H9 (cell line): ENCODE data around the gene EVL. TPM values are rescaled to one million over a fixed set of nuclear protein-coding genes. Genes with fewer than 3 reads are reported as not detected.

Source experiments
- DNase-seq: peaks from one replicate; pipeline ENCODE4 v3.0.0-alpha.2; 2017
- H2AFZ ChIP-seq: one replicate; pipeline ENCODE4 v1.6.1; 2013; ENCODE audit warnings: mild to moderate bottlenecking, low read length, control low read depth, moderate library complexity
- H2AK5ac ChIP-seq: 2 replicates; pipeline ENCODE4 v1.6.1; 2013; ENCODE audit warnings: low read length, control low read depth, mixed read lengths; ENCODE audit not compliant: insufficient read length
- H2BK120ac ChIP-seq: one replicate; pipeline ENCODE4 v1.6.1; 2013; ENCODE audit warnings: low read depth, mild to moderate bottlenecking, low read length, control low read depth, inconsistent platforms; ENCODE audit not compliant: poor library complexity, severe bottlenecking
- H2BK12ac ChIP-seq: 2 replicates; pipeline ENCODE4 v1.6.1; 2013; ENCODE audit warnings: low read length, control low read depth, mixed read lengths, low read depth; ENCODE audit not compliant: insufficient read length
- H2BK15ac ChIP-seq: 2 replicates; pipeline ENCODE4 v1.6.1; 2013; ENCODE audit warnings: low read depth, low read length, control low read depth
- H2BK20ac ChIP-seq: one replicate; pipeline ENCODE4 v1.6.1; 2013; ENCODE audit warnings: low read depth, mild to moderate bottlenecking, low read length, control low read depth, inconsistent platforms; ENCODE audit not compliant: poor library complexity, severe bottlenecking
- H2BK5ac ChIP-seq: 2 replicates; pipeline ENCODE4 v1.6.1; 2013; ENCODE audit warnings: low read length, control low read depth, mixed read lengths; ENCODE audit not compliant: insufficient read length
- H3K14ac ChIP-seq: 2 replicates; pipeline ENCODE4 v1.6.1; 2013; ENCODE audit warnings: low read length, control low read depth; ENCODE audit not compliant: insufficient read depth
- H3K18ac ChIP-seq: 2 replicates; pipeline ENCODE4 v1.6.1; 2013; ENCODE audit warnings: low read depth, mild to moderate bottlenecking, mixed read lengths, low read length, control low read depth; ENCODE audit not compliant: insufficient read length
- H3K23ac ChIP-seq: 2 replicates; pipeline ENCODE4 v1.6.1; 2013; ENCODE audit warnings: low read length, control low read depth, mixed read lengths, low read depth; ENCODE audit not compliant: insufficient read length
- H3K23me2 ChIP-seq: 2 replicates; pipeline ENCODE4 v1.6.1; 2013; ENCODE audit warnings: low read depth, mild to moderate bottlenecking, mixed read lengths, low read length, control low read depth; ENCODE audit not compliant: insufficient read length, poor library complexity, severe bottlenecking
- H3K27ac ChIP-seq: 2 replicates; pipeline ENCODE4 v1.5.1; 2013; ENCODE audit warnings: low read length, control low read depth, mixed read lengths, low read depth; ENCODE audit not compliant: insufficient read length
- H3K27me3 ChIP-seq: 2 replicates; pipeline ENCODE4 v1.6.1; 2013; ENCODE audit warnings: low read length, control low read depth, inconsistent platforms; ENCODE audit not compliant: insufficient read depth
- H3K4ac ChIP-seq: 2 replicates; pipeline ENCODE4 v1.6.1; 2013; ENCODE audit warnings: low read depth, mild to moderate bottlenecking, control low read depth, inconsistent platforms, low read length, moderate library complexity
- H3K4me1 ChIP-seq: 2 replicates; pipeline ENCODE4 v1.6.1; 2013; ENCODE audit warnings: low read length, control low read depth, inconsistent platforms; ENCODE audit not compliant: insufficient read depth
- H3K4me2 ChIP-seq: 2 replicates; pipeline ENCODE4 v1.6.1; 2013; ENCODE audit warnings: low read length, control low read depth, mixed read lengths; ENCODE audit not compliant: insufficient read length, insufficient read depth
- H3K56ac ChIP-seq: 2 replicates; pipeline ENCODE4 v1.6.1; 2013; ENCODE audit warnings: low read depth, mild to moderate bottlenecking, mixed read lengths, low read length, control low read depth; ENCODE audit not compliant: insufficient read length
- H3K79me1 ChIP-seq: 2 replicates; pipeline ENCODE4 v1.6.1; 2013; ENCODE audit warnings: low read depth, mild to moderate bottlenecking, moderate library complexity, low read length, control low read depth, inconsistent platforms; ENCODE audit not compliant: insufficient read depth, poor library complexity, severe bottlenecking
- H3K79me2 ChIP-seq: 2 replicates; pipeline ENCODE4 v1.6.1; 2013; ENCODE audit warnings: low read length, control low read depth, inconsistent platforms; ENCODE audit not compliant: insufficient read depth
- H3K9ac ChIP-seq: 2 replicates; pipeline ENCODE4 v1.6.1; 2013; ENCODE audit warnings: low read length, control low read depth, mixed read lengths; ENCODE audit not compliant: insufficient read length; ENCODE audit errors: extremely low read depth
- H3K9me3 ChIP-seq: one replicate; pipeline ENCODE4 v1.6.1; 2013; ENCODE audit warnings: low read depth, low read length, inconsistent platforms; ENCODE audit not compliant: control insufficient read depth
- H3T11ph ChIP-seq: one replicate; pipeline ENCODE4 v1.6.1; 2013; ENCODE audit warnings: mild to moderate bottlenecking, low read length, control low read depth, inconsistent platforms
- H4K20me1 ChIP-seq: one replicate; pipeline ENCODE4 v1.6.1; 2013; ENCODE audit not compliant: control insufficient read depth, insufficient read length, insufficient read depth
- H4K5ac ChIP-seq: 2 replicates; pipeline ENCODE4 v1.6.1; 2013; ENCODE audit warnings: low read depth, mild to moderate bottlenecking, mixed read lengths, low read length, control low read depth; ENCODE audit not compliant: insufficient read length
- H4K8ac ChIP-seq: replicated peaks from 2 replicates; pipeline ENCODE4 v1.6.1; 2013; ENCODE audit warnings: low read length, control low read depth, mixed read lengths, low read depth; ENCODE audit not compliant: insufficient read length
- H4K91ac ChIP-seq: 2 replicates; pipeline ENCODE4 v1.6.1; 2013; ENCODE audit warnings: low read depth, mild to moderate bottlenecking, moderate library complexity, mixed read lengths, low read length, control low read depth; ENCODE audit not compliant: insufficient read length
- H3K27ac Mint-ChIP-seq, 3 experiments: 2 replicates in 2 of 3; 3 replicates in 1 of 3; pipeline ENCODE4 v1.8.0; 2020 to 2021; ENCODE audit warnings: mixed read lengths in 3 of 3, mild to moderate bottlenecking in 1 of 3, moderate library complexity in 1 of 3
- H3K27me3 Mint-ChIP-seq: 2 replicates; pipeline ENCODE4 v1.8.0; 2021; ENCODE audit warnings: low read depth, mild to moderate bottlenecking, moderate library complexity, mixed read lengths
- H3K36me3 Mint-ChIP-seq, 3 experiments: 2 replicates in 2 of 3; 3 replicates in 1 of 3; pipeline ENCODE4 v1.8.0; 2020 to 2021; ENCODE audit warnings: low read depth in 3 of 3, mixed read lengths in 3 of 3; ENCODE audit not compliant: insufficient read depth in 1 of 3
- H3K4me1 Mint-ChIP-seq, 2 experiments: 2 replicates each; pipeline ENCODE4 v1.8.0; 2020; ENCODE audit warnings: mixed read lengths in 2 of 2
- H3K4me3 Mint-ChIP-seq, 2 experiments: 2 replicates in 1 of 2; 3 replicates in 1 of 2; pipeline ENCODE4 v1.8.0; 2020 to 2021; ENCODE audit warnings: mild to moderate bottlenecking in 2 of 2, mixed read lengths in 2 of 2, moderate library complexity in 1 of 2
- H3K9me3 Mint-ChIP-seq, 2 experiments: 2 replicates in 1 of 2; 3 replicates in 1 of 2; pipeline ENCODE4 v1.8.0; 2020; ENCODE audit warnings: mild to moderate bottlenecking in 2 of 2, mixed read lengths in 2 of 2, moderate library complexity in 1 of 2
- WGBS: extraction: QIAGEN DNeasy Blood & Tissue Kit; methylation state at CpG from one replicate; pipeline ENCODE4 v1.1.7; 2013; ENCODE audit warnings: missing lambda C conversion rate, low lambda C conversion rate, mixed read lengths; ENCODE audit not compliant: insufficient read length; ENCODE audit errors: extremely low coverage; 5-methylcytosine and 5-hydroxymethylcytosine counted together
- total RNA-seq: library from RNA; stranded (reverse); gene quantifications from 2 replicates; pipeline ENCODE4 v1.2.1, GENCODE V29; 2021
- TF ChIP-seq, protein P1 (sequence below): fragments of 200-600 bp; sonication (generic); conservative IDR thresholded peaks from 3 replicates; pipeline ENCODE4 v1.8.0; 2021; ENCODE audit warnings: antibody characterized with exemption, mild to moderate bottlenecking

EVL gene
- total RNA-seq, 1 experiment from 2014 or later, result 53.2 TPM

DNA sequence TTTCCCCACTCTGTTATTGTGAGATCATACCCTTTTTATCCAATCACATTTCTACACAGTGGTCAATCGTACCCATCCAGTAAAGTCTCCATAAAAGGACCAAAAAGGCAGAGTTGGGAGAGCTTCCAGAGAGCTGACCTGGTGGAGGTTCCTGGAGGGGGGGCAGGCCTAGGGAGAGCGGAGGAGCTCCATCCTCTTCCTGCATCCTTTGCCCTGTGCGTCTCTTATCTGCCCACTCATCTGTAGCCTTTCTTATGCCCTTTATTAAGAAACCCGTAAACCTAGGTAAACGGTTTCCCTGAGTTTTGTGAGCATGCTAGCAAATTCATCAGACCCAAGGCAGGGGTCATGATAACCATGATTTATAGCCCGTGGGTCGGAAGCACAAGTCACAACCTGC lies 26.2 kb downstream of the EVL start:
- Histone ChIP-seq H4K91ac (no peak overlapping the region), H4K5ac (no peak overlapping the region), H3K23ac (no peak overlapping the region), H2AFZ (no peak overlapping the region), H2BK12ac (no peak overlapping the region), H4K20me1 (no peaks in the 10 kb centered on the region), H3T11ph (no peak overlapping the region), H2BK20ac (no peak overlapping the region), H2BK5ac (no peak overlapping the region), H2BK15ac (no peak overlapping the region), H3K4me2 (no peak overlapping the region), H3K79me2 (no peaks in the 10 kb centered on the region), H3K18ac (no peak overlapping the region), H3K9ac (no peak overlapping the region), H3K79me1 (no peaks in the 10 kb centered on the region), H3K4ac (no peak overlapping the region), H3K9me3 (no peaks in the 10 kb centered on the region), H3K27me3 (no peaks in the 10 kb centered on the region), H2BK120ac (no peak overlapping the region), H3K23me2 (no peaks in the 10 kb centered on the region), H4K8ac (no peak overlapping the region), H3K14ac (no peak overlapping the region), H3K4me1 (no peaks in the 10 kb centered on the region), H2AK5ac (no peak overlapping the region), H3K27ac (no peak overlapping the region), H3K56ac (no peak overlapping the region)
- no peak for DNase-seq
- no peaks in the 10 kb centered on the region for H3K27me3 Mint-ChIP-seq
- peaks cover 2 to 3% (median 3%) of the 10 kb centered on the region in 3 experiments; a peak in 3 of 7 replicates for H3K36me3 Mint-ChIP-seq
- no peak overlapping the region for H3K4me3 Mint-ChIP-seq
- H3K9me3 Mint-ChIP-seq, result no peaks in the 10 kb centered on the region
- TF ChIP-seq, protein P1, sequence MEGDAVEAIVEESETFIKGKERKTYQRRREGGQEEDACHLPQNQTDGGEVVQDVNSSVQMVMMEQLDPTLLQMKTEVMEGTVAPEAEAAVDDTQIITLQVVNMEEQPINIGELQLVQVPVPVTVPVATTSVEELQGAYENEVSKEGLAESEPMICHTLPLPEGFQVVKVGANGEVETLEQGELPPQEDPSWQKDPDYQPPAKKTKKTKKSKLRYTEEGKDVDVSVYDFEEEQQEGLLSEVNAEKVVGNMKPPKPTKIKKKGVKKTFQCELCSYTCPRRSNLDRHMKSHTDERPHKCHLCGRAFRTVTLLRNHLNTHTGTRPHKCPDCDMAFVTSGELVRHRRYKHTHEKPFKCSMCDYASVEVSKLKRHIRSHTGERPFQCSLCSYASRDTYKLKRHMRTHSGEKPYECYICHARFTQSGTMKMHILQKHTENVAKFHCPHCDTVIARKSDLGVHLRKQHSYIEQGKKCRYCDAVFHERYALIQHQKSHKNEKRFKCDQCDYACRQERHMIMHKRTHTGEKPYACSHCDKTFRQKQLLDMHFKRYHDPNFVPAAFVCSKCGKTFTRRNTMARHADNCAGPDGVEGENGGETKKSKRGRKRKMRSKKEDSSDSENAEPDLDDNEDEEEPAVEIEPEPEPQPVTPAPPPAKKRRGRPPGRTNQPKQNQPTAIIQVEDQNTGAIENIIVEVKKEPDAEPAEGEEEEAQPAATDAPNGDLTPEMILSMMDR, result no peak
- peak overlapping the region in 1 of 3 experiments; percentile 9; a peak in 1 of 7 replicates for H3K27ac Mint-ChIP-seq
- no CpG with 5 or more reads among the region's 7 CpGs for WGBS
- H3K4me1 Mint-ChIP-seq, result no peaks in the 10 kb centered on the region
